Measurements from ENCODE around the gene TSPAN14.

Gene TSPAN14

DNA sequence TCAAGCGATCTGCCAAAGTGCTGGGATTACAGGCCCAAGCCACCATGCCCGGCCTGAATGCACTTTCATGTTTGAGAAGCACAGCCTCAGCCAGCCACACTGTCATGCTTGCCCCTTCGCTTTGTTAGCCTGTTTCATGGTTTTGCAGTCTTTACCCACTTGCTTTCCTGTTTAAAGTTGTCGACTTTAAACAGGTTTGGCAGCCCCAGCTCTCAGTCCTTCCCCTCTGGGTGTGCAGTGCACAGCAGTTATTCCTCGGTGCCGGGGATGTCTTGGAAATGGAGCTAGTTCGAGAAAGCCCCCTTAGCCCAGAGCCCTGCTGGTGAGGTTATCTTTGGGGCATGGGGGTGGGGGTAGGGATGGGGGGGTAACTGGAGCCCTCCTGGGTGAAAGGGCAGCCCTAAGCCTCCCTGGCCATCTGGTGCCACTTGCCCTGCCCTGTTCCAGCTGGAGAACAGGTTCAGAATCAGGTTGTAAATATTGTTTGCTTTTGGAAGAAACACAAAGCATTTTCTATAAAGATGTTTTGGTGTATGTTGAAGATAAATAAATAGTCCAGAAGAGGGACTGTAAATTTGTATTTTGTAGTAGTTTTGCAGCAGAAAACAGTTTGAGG is 14.8 kb downstream of the TSPAN14 start:
- TF ChIP-seq, protein P1, sequence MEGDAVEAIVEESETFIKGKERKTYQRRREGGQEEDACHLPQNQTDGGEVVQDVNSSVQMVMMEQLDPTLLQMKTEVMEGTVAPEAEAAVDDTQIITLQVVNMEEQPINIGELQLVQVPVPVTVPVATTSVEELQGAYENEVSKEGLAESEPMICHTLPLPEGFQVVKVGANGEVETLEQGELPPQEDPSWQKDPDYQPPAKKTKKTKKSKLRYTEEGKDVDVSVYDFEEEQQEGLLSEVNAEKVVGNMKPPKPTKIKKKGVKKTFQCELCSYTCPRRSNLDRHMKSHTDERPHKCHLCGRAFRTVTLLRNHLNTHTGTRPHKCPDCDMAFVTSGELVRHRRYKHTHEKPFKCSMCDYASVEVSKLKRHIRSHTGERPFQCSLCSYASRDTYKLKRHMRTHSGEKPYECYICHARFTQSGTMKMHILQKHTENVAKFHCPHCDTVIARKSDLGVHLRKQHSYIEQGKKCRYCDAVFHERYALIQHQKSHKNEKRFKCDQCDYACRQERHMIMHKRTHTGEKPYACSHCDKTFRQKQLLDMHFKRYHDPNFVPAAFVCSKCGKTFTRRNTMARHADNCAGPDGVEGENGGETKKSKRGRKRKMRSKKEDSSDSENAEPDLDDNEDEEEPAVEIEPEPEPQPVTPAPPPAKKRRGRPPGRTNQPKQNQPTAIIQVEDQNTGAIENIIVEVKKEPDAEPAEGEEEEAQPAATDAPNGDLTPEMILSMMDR (conservative IDR thresholded peaks at IDR 0.05): no peak
- peak overlapping the region; percentile 99 for H3K27ac ChIP-seq

DNA sequence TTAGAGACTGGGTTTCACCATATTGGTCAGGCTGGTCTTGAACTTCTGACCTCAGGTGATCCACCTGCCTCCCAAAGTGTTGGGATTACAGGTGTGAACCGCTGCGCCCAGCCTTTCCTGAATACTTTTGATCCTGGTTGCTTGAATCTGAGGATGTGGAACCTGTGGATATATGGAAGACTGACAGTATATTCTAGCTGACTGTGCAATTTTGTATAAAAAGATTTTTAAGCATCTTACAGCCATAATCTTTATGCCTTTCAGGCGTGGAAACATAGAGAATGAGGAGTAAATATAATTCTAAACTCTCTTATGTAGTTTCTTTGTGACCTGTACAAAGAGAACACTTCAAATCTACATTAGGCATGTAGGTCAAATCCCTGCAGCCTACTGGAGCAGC is 16.2 kb downstream of the TSPAN14 start:
- peak overlapping the region; percentile 99 for H3K27ac ChIP-seq
- TF ChIP-seq, protein P1 (conservative IDR thresholded peaks at IDR 0.05): no peak

DNA sequence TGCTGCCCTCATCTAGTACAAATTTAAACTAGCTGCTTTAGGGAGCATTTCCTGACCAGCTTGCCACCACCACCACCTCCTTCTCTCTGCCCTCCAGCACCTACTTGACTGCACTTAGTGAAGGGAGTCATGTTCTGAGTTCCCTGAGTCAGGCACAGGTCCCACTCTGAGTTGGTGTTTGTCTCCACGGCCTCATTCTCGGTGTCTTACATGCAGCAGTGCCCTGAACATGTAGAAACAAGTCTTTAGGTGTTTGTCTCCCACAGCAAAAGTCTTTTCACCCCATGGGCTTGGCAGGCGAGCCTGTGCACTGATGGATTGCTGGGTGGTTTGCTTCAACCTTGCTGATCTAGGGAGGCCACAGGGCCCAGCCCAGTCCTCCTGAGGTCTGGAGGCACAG is 16.9 kb downstream of the TSPAN14 start:
- TF ChIP-seq, protein P1 (conservative IDR thresholded peaks at IDR 0.05): no peak
- H3K27ac ChIP-seq: peak overlapping the region; percentile 99

DNA sequence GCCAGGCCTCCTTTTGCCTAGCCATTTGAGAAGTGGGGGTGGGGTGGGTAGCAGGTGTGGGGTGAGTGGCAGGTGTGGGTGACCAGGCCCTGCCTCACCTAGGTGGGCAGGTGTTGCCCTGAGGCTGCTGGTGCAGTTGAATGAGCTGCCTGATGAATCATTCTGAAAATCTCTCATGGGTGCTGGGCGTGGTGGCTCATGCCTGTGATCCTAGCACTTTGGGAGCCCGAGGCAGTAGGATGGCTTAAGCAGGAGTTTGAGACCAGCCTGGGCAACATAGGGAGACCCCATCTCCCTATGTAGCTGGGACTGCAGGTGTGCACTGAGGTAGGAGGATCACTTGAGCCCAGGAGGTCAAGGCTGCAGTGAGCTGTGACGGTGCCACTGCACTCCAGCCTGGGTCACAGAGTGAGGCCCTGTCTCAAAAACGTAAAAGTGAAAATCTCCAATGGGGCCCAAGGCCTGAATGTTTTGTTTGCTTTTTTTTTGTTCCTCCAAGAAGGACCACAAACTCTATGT is 17.7 kb downstream of the TSPAN14 start:
- H3K27ac ChIP-seq: peak overlapping the region; percentile 99; the same call in 1 of the 2 replicates

DNA sequence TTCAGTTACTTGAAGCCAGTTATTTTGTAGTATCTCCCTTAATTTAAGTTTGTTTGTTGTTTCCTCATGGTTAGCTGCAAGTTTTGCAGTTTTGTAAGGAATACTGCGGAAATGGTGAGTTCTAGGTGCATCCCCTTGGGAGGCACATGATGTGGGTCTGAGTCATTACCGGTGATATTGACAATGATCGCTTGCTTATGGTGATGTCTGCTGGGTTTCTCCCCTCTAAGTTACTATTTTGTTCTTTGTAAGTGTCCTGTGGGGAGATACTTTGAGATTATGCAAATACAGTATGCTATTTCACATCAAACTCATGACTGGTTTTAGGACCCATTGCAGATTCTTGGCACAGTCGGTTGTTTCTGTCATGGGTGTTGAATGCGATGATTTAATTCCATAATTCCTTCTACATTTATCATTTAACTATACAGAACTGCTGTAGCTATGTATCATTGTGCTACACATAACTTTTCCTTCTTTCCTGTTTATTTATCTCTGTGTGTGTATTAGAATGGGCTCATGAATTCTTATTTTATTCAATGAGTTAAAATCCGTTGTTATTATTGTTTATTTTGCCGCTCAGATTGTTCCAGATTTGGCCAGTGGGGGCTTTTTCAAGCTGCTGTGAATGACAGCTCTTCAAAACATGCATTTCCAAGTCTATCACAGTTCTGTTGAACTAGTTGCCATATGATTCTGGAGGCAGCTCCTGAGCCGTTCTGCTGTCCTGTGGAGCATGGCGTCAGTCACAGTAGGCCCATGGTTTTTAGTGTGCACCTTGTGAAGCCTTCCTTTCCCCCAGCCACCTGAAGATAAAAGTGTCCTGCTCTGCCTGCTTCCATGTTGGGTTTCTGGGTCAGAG is 18.4 kb downstream of the TSPAN14 start:
- peak overlapping the region; percentile 99; the same call in 1 of the 2 replicates for H3K27ac ChIP-seq

More for the DNA sequence above, 17.7 kb downstream of the TSPAN14 start:
- TF ChIP-seq, protein P1 (conservative IDR thresholded peaks at IDR 0.05): no peak

DNA sequence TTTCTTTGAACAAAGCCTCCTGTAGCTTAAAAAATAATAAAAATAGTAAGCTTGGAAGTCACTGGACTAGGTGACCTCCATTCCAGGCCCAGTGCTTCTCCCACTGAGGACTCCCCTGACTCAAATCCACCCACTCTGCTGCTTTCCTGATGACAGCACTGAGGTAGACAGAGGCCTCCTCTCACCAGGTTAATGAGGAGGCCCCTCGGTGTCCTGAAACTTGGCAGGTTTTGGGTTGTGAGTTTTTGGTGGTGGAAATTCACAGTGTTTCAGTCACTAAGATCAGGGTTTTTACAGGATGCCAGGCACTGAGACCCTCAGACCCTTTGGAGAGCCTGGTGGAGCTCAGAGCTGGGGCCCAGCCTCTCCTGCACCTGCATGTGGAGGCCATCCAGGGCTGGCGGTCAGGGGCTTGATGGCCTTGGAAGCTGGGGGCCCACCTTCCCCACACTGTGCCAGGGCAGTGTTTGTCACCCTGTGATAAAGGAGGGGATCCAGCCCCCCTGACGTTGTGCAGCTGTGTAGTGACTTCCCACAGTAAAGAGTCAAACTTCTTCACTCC is 19.1 kb downstream of the TSPAN14 start:
- peak overlapping the region; percentile 99; the same call in 1 of the 2 replicates for H3K27ac ChIP-seq
- TF ChIP-seq, protein P1 (conservative IDR thresholded peaks at IDR 0.05): no peak

More for the DNA sequence above, 18.4 kb downstream of the TSPAN14 start:
- TF ChIP-seq, protein P1 (conservative IDR thresholded peaks at IDR 0.05): no peak

All from VCaP (cell line).